A673 (cell line): ENCODE measurements around the gene SLC35A4.

ENCODE experiments used
- EZH2 ChIP-seq: fragments of 200-600 bp; sonication (generic); IDR thresholded peaks from 2 replicates; pipeline ENCODE4 v1.6.1; 2017; ENCODE audit warnings: borderline replicate concordance, low read depth, mild to moderate bottlenecking, mixed read lengths, antibody characterized with exemption, low read length; ENCODE audit not compliant: poor library complexity, severe bottlenecking
- TF ChIP-seq, protein P1 (sequence below): fragments of 300-800, 200-600 bp; sonication (generic); conservative IDR thresholded peaks from 2 replicates; pipeline ENCODE4 v1.5.1; 2017; ENCODE audit warnings: low read depth, mild to moderate bottlenecking, antibody characterized with exemption, low read length, moderate library complexity, mixed read lengths

DNA sequence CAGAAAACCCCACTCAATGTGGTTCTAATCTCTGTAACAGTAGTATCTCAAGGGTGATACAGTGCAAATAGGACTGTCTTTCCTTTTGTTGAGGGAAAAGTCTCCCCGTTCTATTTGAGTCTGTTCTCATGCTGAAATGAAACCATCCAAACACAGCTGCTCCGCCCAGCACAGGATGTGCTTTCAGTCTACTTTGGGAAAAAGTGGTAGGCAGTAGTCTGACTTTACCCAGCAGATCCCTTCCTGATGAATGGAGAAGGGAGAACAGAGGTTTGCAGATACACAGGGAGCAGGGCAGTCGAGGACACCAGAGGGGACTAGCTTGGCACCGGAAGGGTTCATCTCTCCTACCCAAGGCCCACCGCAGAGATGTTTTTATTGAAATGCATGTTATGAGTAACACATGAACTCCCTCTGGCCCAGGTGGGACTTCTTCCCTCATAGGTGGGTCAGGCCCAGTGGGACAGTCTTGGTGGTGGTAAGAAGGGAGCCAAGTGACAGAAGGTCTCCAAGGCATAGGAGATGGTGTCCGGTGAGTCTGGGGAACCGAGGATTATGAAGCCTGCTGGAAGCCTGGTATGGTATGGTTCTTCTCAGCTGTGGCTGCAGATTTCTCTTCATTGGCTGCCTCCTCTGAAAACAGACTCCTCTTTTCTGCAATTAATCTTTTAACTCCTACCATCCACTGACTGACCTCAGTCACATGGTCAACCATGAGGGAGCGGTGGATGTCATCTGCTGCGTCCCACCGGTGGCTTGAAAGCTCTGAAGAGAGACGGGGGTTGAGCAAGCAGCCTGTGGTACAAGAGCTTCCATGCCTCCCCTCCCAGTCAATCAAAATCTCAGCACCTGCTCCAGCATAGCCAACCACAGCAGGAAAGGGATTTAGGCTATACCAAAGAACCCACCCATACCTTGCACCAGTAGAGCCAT is 14.2 kb upstream of the SLC35A4 start:
- TF ChIP-seq, protein P1, sequence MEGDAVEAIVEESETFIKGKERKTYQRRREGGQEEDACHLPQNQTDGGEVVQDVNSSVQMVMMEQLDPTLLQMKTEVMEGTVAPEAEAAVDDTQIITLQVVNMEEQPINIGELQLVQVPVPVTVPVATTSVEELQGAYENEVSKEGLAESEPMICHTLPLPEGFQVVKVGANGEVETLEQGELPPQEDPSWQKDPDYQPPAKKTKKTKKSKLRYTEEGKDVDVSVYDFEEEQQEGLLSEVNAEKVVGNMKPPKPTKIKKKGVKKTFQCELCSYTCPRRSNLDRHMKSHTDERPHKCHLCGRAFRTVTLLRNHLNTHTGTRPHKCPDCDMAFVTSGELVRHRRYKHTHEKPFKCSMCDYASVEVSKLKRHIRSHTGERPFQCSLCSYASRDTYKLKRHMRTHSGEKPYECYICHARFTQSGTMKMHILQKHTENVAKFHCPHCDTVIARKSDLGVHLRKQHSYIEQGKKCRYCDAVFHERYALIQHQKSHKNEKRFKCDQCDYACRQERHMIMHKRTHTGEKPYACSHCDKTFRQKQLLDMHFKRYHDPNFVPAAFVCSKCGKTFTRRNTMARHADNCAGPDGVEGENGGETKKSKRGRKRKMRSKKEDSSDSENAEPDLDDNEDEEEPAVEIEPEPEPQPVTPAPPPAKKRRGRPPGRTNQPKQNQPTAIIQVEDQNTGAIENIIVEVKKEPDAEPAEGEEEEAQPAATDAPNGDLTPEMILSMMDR = no peak
- no peak for TF ChIP-seq EZH2
